Measurements from ENCODE around the gene NCKAP5.

The NCKAP5 gene

GRCh38 chr2:133382566-133382965, 185.7 kb downstream of the NCKAP5 start:
- no peak for DNase-seq (ENCODE audit: low read depth)

GRCh38 chr2:133380991-133381390, 187.3 kb downstream of the NCKAP5 start:
- no peak for DNase-seq (ENCODE audit: low read depth)

GRCh38 chr2:133378928-133379549, 189.2 kb downstream of the NCKAP5 start:
- DNase-seq (ENCODE audit: low read depth), result peak; percentile 60

- DNase-seq (ENCODE audit: low read depth), result no peak
Measured at GRCh38 chr2:133378386-133378785, 189.9 kb downstream of the NCKAP5 start.

- no peak for DNase-seq (ENCODE audit: low read depth)
Measured at GRCh38 chr2:133377599-133377998, 190.7 kb downstream of the NCKAP5 start.

GRCh38 chr2:133377021-133377481, 191.2 kb downstream of the NCKAP5 start:
- peak; percentile 82 for DNase-seq (ENCODE audit: low read depth)

GRCh38 chr2:133374781-133375180, 193.5 kb downstream of the NCKAP5 start:
- DNase-seq (ENCODE audit: low read depth), result no peak

- DNase-seq (ENCODE audit: low read depth), result no peak
Measured at GRCh38 chr2:133371286-133371685, 197.0 kb downstream of the NCKAP5 start.

- DNase-seq (ENCODE audit: low read depth), result no peak
Measured at GRCh38 chr2:133369901-133370658, 198.2 kb downstream of the NCKAP5 start.

GRCh38 chr2:133365117-133365516, 203.1 kb downstream of the NCKAP5 start:
- peak; percentile 22 for DNase-seq (ENCODE audit: low read depth)

GRCh38 chr2:133364636-133365035, 203.6 kb downstream of the NCKAP5 start:
- DNase-seq (ENCODE audit: low read depth), result no peak

- no peak for DNase-seq (ENCODE audit: low read depth)
Measured at GRCh38 chr2:133363884-133364283, 204.4 kb downstream of the NCKAP5 start.

GRCh38 chr2:133362061-133362476, 206.2 kb downstream of the NCKAP5 start:
- peak; percentile 84 for DNase-seq (ENCODE audit: low read depth)

- DNase-seq (ENCODE audit: low read depth), result peak; percentile 5
Measured at GRCh38 chr2:133360882-133361281, 207.4 kb downstream of the NCKAP5 start.

- no peak for DNase-seq (ENCODE audit: low read depth)
Measured at GRCh38 chr2:133360190-133360589, 208.1 kb downstream of the NCKAP5 start.

GRCh38 chr2:133352719-133353118, 215.5 kb downstream of the NCKAP5 start:
- no peak for DNase-seq (ENCODE audit: low read depth)

GRCh38 chr2:133346654-133347053, 221.6 kb downstream of the NCKAP5 start:
- peak; percentile 84 for DNase-seq (ENCODE audit: low read depth)

GRCh38 chr2:133345638-133346037, 222.6 kb downstream of the NCKAP5 start:
- peak; percentile 28 for DNase-seq (ENCODE audit: low read depth)

GRCh38 chr2:133344849-133345248, 223.4 kb downstream of the NCKAP5 start:
- DNase-seq (ENCODE audit: low read depth), result no peak

- no peak for DNase-seq (ENCODE audit: low read depth)
Measured at GRCh38 chr2:133343018-133343352, 225.3 kb downstream of the NCKAP5 start.

- DNase-seq (ENCODE audit: low read depth), result no peak
Measured at GRCh38 chr2:133342286-133343017, 225.8 kb downstream of the NCKAP5 start.

GRCh38 chr2:133341575-133341974, 226.7 kb downstream of the NCKAP5 start:
- no peak for DNase-seq (ENCODE audit: low read depth)

GRCh38 chr2:133338224-133338623, 230.0 kb downstream of the NCKAP5 start:
- DNase-seq (ENCODE audit: low read depth), result no peak
